GM12878 (cell line): ENCODE data around the gene TMEM86B. TPM values are rescaled to one million over a fixed set of nuclear protein-coding genes. Genes with fewer than 3 reads are reported as not detected.

Source experiments
- CHD4 ChIP-seq: fragments of 200-600 bp; sonication (generic); IDR thresholded peaks from 2 replicates; pipeline ENCODE4 v1.6.1; 2016; ENCODE audit warnings: mild to moderate bottlenecking
- ELK1 ChIP-seq: IDR thresholded peaks from 2 replicates; pipeline ENCODE4 v1.6.1; 2012; ENCODE audit warnings: low read depth, low read length, improper control_type of control experiment
- NBN ChIP-seq: fragments of 450-650 bp; IDR thresholded peaks from 2 replicates; pipeline ENCODE4 v1.6.1; 2016
- NRF1 ChIP-seq: conservative IDR thresholded peaks from 2 replicates; pipeline ENCODE4 v1.6.1; 2011; ENCODE audit warnings: mild to moderate bottlenecking, low read depth, low read length, improper control_type of control experiment
- SREBF1 ChIP-seq: IDR thresholded peaks from 2 replicates; pipeline ENCODE4 v1.6.1; 2012; ENCODE audit warnings: mild to moderate bottlenecking, low read length
- ZNF274 ChIP-seq: IDR thresholded peaks from one replicate; pipeline ENCODE4 v1.8.0; 2011; ENCODE audit not compliant: insufficient read length, insufficient read depth
- microRNA-seq: library from miRNA; unstranded; fragments of <30 nt; microRNA quantifications from one replicate; pipeline ENCODE4, GENCODE V29; 2018
- polyA plus RNA-seq, 11 experiments: library from polyadenylated mRNA; depleted of rRNA in 4 of 11; unstranded in 6 of 11; stranded (reverse) in 5 of 11; fragments of >200 nt; fragmentation: Nextera tagmentation in 4 of 11; fragmentation: Illumina TruSeq in 1 of 11; extraction: Ambion mirVana in 4 of 11; extraction: Trizol in 1 of 11; gene quantifications; 1 replicate in 1 of 11; 2 replicates in 10 of 11; pipeline versions ENCODE4 v1.2.1 to v1.2.3, GENCODE V29; 2011 to 2016; ENCODE audit warnings: inconsistent platforms in 2 of 11, missing spikeins in 2 of 11, low read depth in 1 of 11
- small RNA-seq: library from RNA; depleted of rRNA; stranded (forward); fragments of <200 nt; gene quantifications from one replicate; pipeline ENCODE3, GENCODE V24; 2014
- total RNA-seq, 4 experiments: library from RNA; depleted of rRNA in 3 of 4; stranded (reverse); fragments of >200 nt in 3 of 4; fragmentation: Illumina TruSeq in 1 of 4; extraction: Trizol in 1 of 4; gene quantifications; 2 replicates each; pipeline versions ENCODE4 v1.2.1 to v1.2.3, GENCODE V29; 2013 to 2021
- TF ChIP-seq, protein P1 (sequence below): fragments of 450-650 bp; IDR thresholded peaks from 2 replicates; pipeline ENCODE4 v1.6.1; 2017; ENCODE audit warnings: mild to moderate bottlenecking

TMEM86B gene
- total and polyA plus RNA-seq, 10 of the 15 experiments (the other 5 are each of a cell fraction or from before 2014, with no cell fraction given): 0.26 to 10.6 (median 1.8) TPM

GRCh38 chr19:55178781-55179599 lies 49.6 kb downstream of the TMEM86B start (continued):
- TF ChIP-seq ZNF274 (no peak), NRF1 (no peak), NBN (peak; percentile 25; the same call in 1 of the 2 replicates), ELK1 (no peak; the same call in 1 of the 2 replicates), SREBF1 (no peak), CHD4 (no peak)
- TF ChIP-seq, protein P1, sequence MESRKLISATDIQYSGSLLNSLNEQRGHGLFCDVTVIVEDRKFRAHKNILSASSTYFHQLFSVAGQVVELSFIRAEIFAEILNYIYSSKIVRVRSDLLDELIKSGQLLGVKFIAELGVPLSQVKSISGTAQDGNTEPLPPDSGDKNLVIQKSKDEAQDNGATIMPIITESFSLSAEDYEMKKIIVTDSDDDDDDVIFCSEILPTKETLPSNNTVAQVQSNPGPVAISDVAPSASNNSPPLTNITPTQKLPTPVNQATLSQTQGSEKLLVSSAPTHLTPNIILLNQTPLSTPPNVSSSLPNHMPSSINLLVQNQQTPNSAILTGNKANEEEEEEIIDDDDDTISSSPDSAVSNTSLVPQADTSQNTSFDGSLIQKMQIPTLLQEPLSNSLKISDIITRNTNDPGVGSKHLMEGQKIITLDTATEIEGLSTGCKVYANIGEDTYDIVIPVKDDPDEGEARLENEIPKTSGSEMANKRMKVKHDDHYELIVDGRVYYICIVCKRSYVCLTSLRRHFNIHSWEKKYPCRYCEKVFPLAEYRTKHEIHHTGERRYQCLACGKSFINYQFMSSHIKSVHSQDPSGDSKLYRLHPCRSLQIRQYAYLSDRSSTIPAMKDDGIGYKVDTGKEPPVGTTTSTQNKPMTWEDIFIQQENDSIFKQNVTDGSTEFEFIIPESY: no peak

Small RNA genes lying within 50 kb of the gene (microRNA-seq; reads per million reads assigned to microRNA genes)
- gene MIR6802 (1.5 reads per million), gene MIR6803 (2.1 reads per million, percentile 6 among the genes with 10 or more reads in this experiment), gene MIR6804 (2.1 reads per million, percentile 6 among the genes with 10 or more reads in this experiment)

Small RNA genes lying within 50 kb of the gene (small RNA-seq; reads per million reads assigned to genes)
- gene MIR6802: 0.16 reads per million
- not detected for gene MIR6803
- 0.27 reads per million for gene MIR6804

Other genes starting within 250 kb of the TMEM86B start
Only the 7 nearest of the 25 such genes appear.
- gene TNNI3, start 71.0 kb downstream of the TMEM86B start, total RNA-seq (2014; rRNA removed): not detected in 2 replicates
- not detected in 2 replicates for gene TNNI3, start 71.0 kb downstream of the TMEM86B start, total RNA-seq (2014; rRNA removed; fragmentation: Illumina TruSeq; extraction: Trizol)
- gene TNNI3, start 71.0 kb downstream of the TMEM86B start, total RNA-seq (2021): not detected in 2 replicates
- gene TNNI3, start 71.0 kb downstream of the TMEM86B start, polyA plus RNA-seq (2011; rRNA removed): 0.23 TPM in 1 of 2 replicates, not detected in the other
- gene TNNI3, start 71.0 kb downstream of the TMEM86B start, polyA plus RNA-seq (2014; fragmentation: Illumina TruSeq; extraction: Trizol): not detected in 2 replicates
- not detected for gene TNNI3, start 71.0 kb downstream of the TMEM86B start, polyA plus RNA-seq (2014; fragmentation: Nextera tagmentation; extraction: Ambion mirVana)
- gene TNNI3, start 71.0 kb downstream of the TMEM86B start, polyA plus RNA-seq (2014; rRNA removed): not detected in 2 replicates
- not detected for gene TNNI3, start 71.0 kb downstream of the TMEM86B start, polyA plus RNA-seq (2016; fragmentation: Nextera tagmentation; extraction: Ambion mirVana)
- gene DNAAF3, start 62.1 kb downstream of the TMEM86B start, total RNA-seq (2014; rRNA removed): not detected in 2 replicates
- not detected in 2 replicates for gene DNAAF3, start 62.1 kb downstream of the TMEM86B start, total RNA-seq (2014; rRNA removed; fragmentation: Illumina TruSeq; extraction: Trizol)
- gene DNAAF3, start 62.1 kb downstream of the TMEM86B start, total RNA-seq (2021): not detected in 2 replicates
- gene DNAAF3, start 62.1 kb downstream of the TMEM86B start, polyA plus RNA-seq (2011; rRNA removed): not detected in 2 replicates
- gene DNAAF3, start 62.1 kb downstream of the TMEM86B start, polyA plus RNA-seq (2014; fragmentation: Illumina TruSeq; extraction: Trizol): not detected in 2 replicates
- gene DNAAF3, start 62.1 kb downstream of the TMEM86B start, polyA plus RNA-seq (2014; fragmentation: Nextera tagmentation; extraction: Ambion mirVana): not detected
- gene DNAAF3, start 62.1 kb downstream of the TMEM86B start, polyA plus RNA-seq (2014; rRNA removed): not detected in 2 replicates
- not detected for gene DNAAF3, start 62.1 kb downstream of the TMEM86B start, polyA plus RNA-seq (2016; fragmentation: Nextera tagmentation; extraction: Ambion mirVana)
- gene SYT5, start 48.5 kb downstream of the TMEM86B start, total RNA-seq (2014; rRNA removed): not detected in 2 replicates
- not detected in 2 replicates for gene SYT5, start 48.5 kb downstream of the TMEM86B start, total RNA-seq (2014; rRNA removed; fragmentation: Illumina TruSeq; extraction: Trizol)
- gene SYT5, start 48.5 kb downstream of the TMEM86B start, total RNA-seq (2021): not detected in 2 replicates
- 0.26 TPM in 1 of 2 replicates, not detected in the other for gene SYT5, start 48.5 kb downstream of the TMEM86B start, polyA plus RNA-seq (2011; rRNA removed)
- not detected in 2 replicates for gene SYT5, start 48.5 kb downstream of the TMEM86B start, polyA plus RNA-seq (2014; fragmentation: Illumina TruSeq; extraction: Trizol)
- gene SYT5, start 48.5 kb downstream of the TMEM86B start, polyA plus RNA-seq (2014; fragmentation: Nextera tagmentation; extraction: Ambion mirVana): not detected
- gene SYT5, start 48.5 kb downstream of the TMEM86B start, polyA plus RNA-seq (2014; rRNA removed): 0.09 and 0.79 TPM in 2 replicates
- under 1 TPM in 1 of 2 experiments, not detected in 1; 0.04 TPM for gene SYT5, start 48.5 kb downstream of the TMEM86B start, polyA plus RNA-seq (2016; fragmentation: Nextera tagmentation; extraction: Ambion mirVana)
- not detected in 2 replicates for gene PTPRH, start 19.3 kb downstream of the TMEM86B start, total RNA-seq (2014; rRNA removed)
- gene PTPRH, start 19.3 kb downstream of the TMEM86B start, total RNA-seq (2014; rRNA removed; fragmentation: Illumina TruSeq; extraction: Trizol): not detected in 2 replicates
- gene PTPRH, start 19.3 kb downstream of the TMEM86B start, total RNA-seq (2021): 0.08 and 0.13 TPM in 2 replicates
- gene PTPRH, start 19.3 kb downstream of the TMEM86B start, polyA plus RNA-seq (2011; rRNA removed): not detected in 2 replicates
- gene PTPRH, start 19.3 kb downstream of the TMEM86B start, polyA plus RNA-seq (2014; fragmentation: Illumina TruSeq; extraction: Trizol): not detected in 2 replicates
- not detected for gene PTPRH, start 19.3 kb downstream of the TMEM86B start, polyA plus RNA-seq (2014; fragmentation: Nextera tagmentation; extraction: Ambion mirVana)
- gene PTPRH, start 19.3 kb downstream of the TMEM86B start, polyA plus RNA-seq (2014; rRNA removed): not detected in 2 replicates
- not detected for gene PTPRH, start 19.3 kb downstream of the TMEM86B start, polyA plus RNA-seq (2016; fragmentation: Nextera tagmentation; extraction: Ambion mirVana)
- 73.8 and 83.4 TPM in 2 replicates for gene PPP6R1, start 30.3 kb upstream of the TMEM86B start, total RNA-seq (2014; rRNA removed)
- 47.4 and 50.0 TPM in 2 replicates for gene PPP6R1, start 30.3 kb upstream of the TMEM86B start, total RNA-seq (2014; rRNA removed; fragmentation: Illumina TruSeq; extraction: Trizol)
- gene PPP6R1, start 30.3 kb upstream of the TMEM86B start, total RNA-seq (2021): 160 and 173 TPM in 2 replicates
- gene PPP6R1, start 30.3 kb upstream of the TMEM86B start, polyA plus RNA-seq (2011; rRNA removed): 37.2 and 73.6 TPM in 2 replicates
- gene PPP6R1, start 30.3 kb upstream of the TMEM86B start, polyA plus RNA-seq (2014; fragmentation: Illumina TruSeq; extraction: Trizol): 16.9 and 43.7 TPM in 2 replicates
- gene PPP6R1, start 30.3 kb upstream of the TMEM86B start, polyA plus RNA-seq (2014; fragmentation: Nextera tagmentation; extraction: Ambion mirVana): 1 to 10 TPM in 1 of 2 experiments, under 1 TPM in 1; 0.80 to 2.5 TPM
- 108 and 126 TPM in 2 replicates for gene PPP6R1, start 30.3 kb upstream of the TMEM86B start, polyA plus RNA-seq (2014; rRNA removed)
- gene PPP6R1, start 30.3 kb upstream of the TMEM86B start, polyA plus RNA-seq (2016; fragmentation: Nextera tagmentation; extraction: Ambion mirVana): 10 to 100 TPM; 60.8 to 66.7 TPM
- 21.4 and 31.5 TPM in 2 replicates for gene HSPBP1, start 51.3 kb upstream of the TMEM86B start, total RNA-seq (2014; rRNA removed)
- gene HSPBP1, start 51.3 kb upstream of the TMEM86B start, total RNA-seq (2014; rRNA removed; fragmentation: Illumina TruSeq; extraction: Trizol): 11.9 and 12.3 TPM in 2 replicates
- 35.5 and 35.9 TPM in 2 replicates for gene HSPBP1, start 51.3 kb upstream of the TMEM86B start, total RNA-seq (2021)
- gene HSPBP1, start 51.3 kb upstream of the TMEM86B start, polyA plus RNA-seq (2011; rRNA removed): 6.3 and 18.3 TPM in 2 replicates
- gene HSPBP1, start 51.3 kb upstream of the TMEM86B start, polyA plus RNA-seq (2014; fragmentation: Illumina TruSeq; extraction: Trizol): 1.2 and 7.2 TPM in 2 replicates
- gene HSPBP1, start 51.3 kb upstream of the TMEM86B start, polyA plus RNA-seq (2014; fragmentation: Nextera tagmentation; extraction: Ambion mirVana): 1 to 10 TPM in 1 of 2 experiments, under 1 TPM in 1; 0.18 to 1.3 TPM
- gene HSPBP1, start 51.3 kb upstream of the TMEM86B start, polyA plus RNA-seq (2014; rRNA removed): 27.7 and 39.0 TPM in 2 replicates
- gene HSPBP1, start 51.3 kb upstream of the TMEM86B start, polyA plus RNA-seq (2016; fragmentation: Nextera tagmentation; extraction: Ambion mirVana): 10 to 100 TPM; 77.0 to 83.3 TPM
- 0.23 TPM in 1 of 2 replicates, not detected in the other for gene BRSK1, start 55.2 kb upstream of the TMEM86B start, total RNA-seq (2014; rRNA removed)
- not detected in 2 replicates for gene BRSK1, start 55.2 kb upstream of the TMEM86B start, total RNA-seq (2014; rRNA removed; fragmentation: Illumina TruSeq; extraction: Trizol)
- gene BRSK1, start 55.2 kb upstream of the TMEM86B start, total RNA-seq (2021): 0.33 and 0.53 TPM in 2 replicates
- gene BRSK1, start 55.2 kb upstream of the TMEM86B start, polyA plus RNA-seq (2011; rRNA removed): 0.43 and 0.76 TPM in 2 replicates
- gene BRSK1, start 55.2 kb upstream of the TMEM86B start, polyA plus RNA-seq (2014; fragmentation: Illumina TruSeq; extraction: Trizol): 0.03 TPM in 1 of 2 replicates, not detected in the other
- gene BRSK1, start 55.2 kb upstream of the TMEM86B start, polyA plus RNA-seq (2014; fragmentation: Nextera tagmentation; extraction: Ambion mirVana): not detected
- gene BRSK1, start 55.2 kb upstream of the TMEM86B start, polyA plus RNA-seq (2014; rRNA removed): 0.26 TPM in 1 of 2 replicates, not detected in the other
- gene BRSK1, start 55.2 kb upstream of the TMEM86B start, polyA plus RNA-seq (2016; fragmentation: Nextera tagmentation; extraction: Ambion mirVana): under 1 TPM in 1 of 2 experiments, not detected in 1; 0.25 TPM